ENCODE measurements around the gene PAWR. TPM values are rescaled to one million over a fixed set of nuclear protein-coding genes. Genes with fewer than 3 reads are reported as not detected.
"Not testable (repeated sequence)": the region's sequence is repeated elsewhere in the genome, so short reads cannot be mapped to it uniquely, and the experiment has no call there.

Gene PAWR
- total RNA-seq, 1 donor, result 15.0 TPM

GRCh38 chr12:79547044-79547734 is 143.6 kb downstream of the PAWR start:
- DNase-seq (ENCODE audit: low read depth), result peak; percentile 85
- H3K4me3 ChIP-seq (ENCODE audit: low read depth, low read length), result no peak overlapping the region
- no peak for TF ChIP-seq CTCF (IDR thresholded peaks at IDR 0.05; ENCODE audit: insufficient read depth, low read length)

GRCh38 chr12:79546466-79547043 is 144.2 kb downstream of the PAWR start:
- DNase-seq (ENCODE audit: low read depth), result no peak
- no peak for TF ChIP-seq CTCF (IDR thresholded peaks at IDR 0.05; ENCODE audit: insufficient read depth, low read length)
- no peak overlapping the region for H3K4me3 ChIP-seq (ENCODE audit: low read depth, low read length)

- DNase-seq (ENCODE audit: low read depth); H3K4me3 ChIP-seq (ENCODE audit: low read depth, low read length): not testable (repeated sequence)
These were observed 146.3 kb downstream of the PAWR start for GRCh38 chr12:79544439-79544838.

- TF ChIP-seq CTCF (IDR thresholded peaks at IDR 0.05; ENCODE audit: insufficient read depth, low read length), result no peak
- no peak for DNase-seq (ENCODE audit: low read depth)
- no peak overlapping the region for H3K4me3 ChIP-seq (ENCODE audit: low read depth, low read length)
These were observed 153.1 kb downstream of the PAWR start for GRCh38 chr12:79537675-79538074.

GRCh38 chr12:79535751-79536150 is 155.0 kb downstream of the PAWR start:
- no peak for TF ChIP-seq CTCF (IDR thresholded peaks at IDR 0.05; ENCODE audit: insufficient read depth, low read length)
- no peak overlapping the region for H3K4me3 ChIP-seq (ENCODE audit: low read depth, low read length)
- DNase-seq (ENCODE audit: low read depth), result no peak

Other genes starting within 250 kb of the PAWR start
- gene PPP1R12A, start 244.1 kb upstream of the PAWR start, total RNA-seq (ENCODE audit: low replicate concordance), result 119 and 269 TPM in 2 replicates